NCI-H774 (cell line): Measurements from ENCODE around the gene SERPING1.

ENCODE experiments used
- DNase-seq: peaks from one replicate; lab custom pipeline; 2025; lab: John Stamatoyannopoulos, UW

The SERPING1 gene

GRCh38 chr11:57597916-57598830, 688 bp downstream of the SERPING1 start:
- DNase-seq = no peak

GRCh38 chr11:57598831-57599155, 1.3 kb downstream of the SERPING1 start:
- no peak for DNase-seq

- DNase-seq = no peak
Measured at GRCh38 chr11:57599381-57599780, 1.9 kb downstream of the SERPING1 start.

GRCh38 chr11:57601297-57601696, 3.8 kb downstream of the SERPING1 start:
- no peak for DNase-seq

- no peak for DNase-seq
Measured at GRCh38 chr11:57604296-57605027, 7.0 kb downstream of the SERPING1 start.

- DNase-seq = no peak
Measured at GRCh38 chr11:57605028-57605420, 7.5 kb downstream of the SERPING1 start.

GRCh38 chr11:57610170-57610569, 12.7 kb downstream of the SERPING1 start:
- no peak for DNase-seq

GRCh38 chr11:57614234-57614772, 16.8 kb downstream of the SERPING1 start:
- DNase-seq = no peak

- DNase-seq = no peak
Measured at GRCh38 chr11:57615308-57615707, 17.8 kb downstream of the SERPING1 start.

- no peak for DNase-seq
Measured at GRCh38 chr11:57616595-57616994, 19.1 kb downstream of the SERPING1 start.

- DNase-seq = no peak
Measured at GRCh38 chr11:57618438-57618837, 21.0 kb downstream of the SERPING1 start.

GRCh38 chr11:57619331-57619730, 21.8 kb downstream of the SERPING1 start:
- DNase-seq = no peak

GRCh38 chr11:57620467-57620866, 23.0 kb downstream of the SERPING1 start:
- DNase-seq = no peak

- DNase-seq = no peak
Measured at GRCh38 chr11:57622263-57622662, 24.8 kb downstream of the SERPING1 start.

GRCh38 chr11:57624864-57625263, 27.4 kb downstream of the SERPING1 start:
- DNase-seq = no peak

- DNase-seq = no peak
Measured at GRCh38 chr11:57626895-57627294, 29.4 kb downstream of the SERPING1 start.

GRCh38 chr11:57630171-57630570, 32.7 kb downstream of the SERPING1 start:
- DNase-seq = no peak

- no peak for DNase-seq
Measured at GRCh38 chr11:57632116-57632515, 34.6 kb downstream of the SERPING1 start.

GRCh38 chr11:57633394-57634070, 36.0 kb downstream of the SERPING1 start:
- no peak for DNase-seq

- no peak for DNase-seq
Measured at GRCh38 chr11:57634311-57634710, 36.8 kb downstream of the SERPING1 start.

- DNase-seq = no peak
Measured at GRCh38 chr11:57635246-57635645, 37.8 kb downstream of the SERPING1 start.

GRCh38 chr11:57637626-57638004, 40.1 kb downstream of the SERPING1 start:
- DNase-seq = no peak
